ENCODE data around the gene NUDT12.

The NUDT12 gene

DNA sequence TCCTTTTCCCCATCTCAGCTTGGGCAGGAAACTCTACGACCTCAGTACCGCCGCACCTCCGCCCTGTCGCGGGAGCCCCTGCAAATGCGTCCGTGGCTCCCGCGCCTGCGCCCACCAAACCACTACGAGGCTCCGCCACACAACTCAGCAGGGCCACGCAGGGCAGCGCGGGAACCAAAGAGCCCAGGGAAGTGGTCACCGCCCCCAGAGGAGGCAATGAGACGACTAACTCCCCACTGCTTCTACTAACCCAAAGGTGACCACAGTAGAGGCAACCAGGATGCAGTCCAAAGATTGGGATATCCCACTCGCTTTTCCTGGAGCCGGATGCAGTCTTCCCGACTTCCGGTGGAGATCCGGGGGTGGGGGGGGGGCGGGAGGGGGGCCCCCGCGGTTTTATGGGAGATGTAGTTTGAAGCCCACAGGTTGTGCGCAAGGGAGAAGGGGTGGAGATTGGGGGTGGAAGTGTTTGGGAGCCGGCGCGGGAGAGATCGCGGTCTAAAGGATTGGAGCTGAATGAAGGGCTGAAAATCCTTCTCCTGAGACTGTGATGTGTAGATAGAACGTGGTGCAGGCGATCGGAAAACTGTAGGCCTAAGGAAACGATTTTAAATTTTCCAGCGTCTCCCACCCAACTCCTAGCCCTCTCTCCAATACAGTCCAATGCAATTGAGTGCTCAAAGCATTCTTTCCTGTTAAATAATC lies at the start of gene NUDT12:
TSS of gene NUDT12 (minus strand) at position 337 of the 705 bp plus-strand sequence. CDS start 2,541 bp downstream, outside the sequence.
- peak within 1 kb of the TSS; percentile 64 for H3K4me3 ChIP-seq (ENCODE audit: low read depth, low read length)
- DNase-seq (ENCODE audit: low read depth) = no peak
- TF ChIP-seq, protein P1, sequence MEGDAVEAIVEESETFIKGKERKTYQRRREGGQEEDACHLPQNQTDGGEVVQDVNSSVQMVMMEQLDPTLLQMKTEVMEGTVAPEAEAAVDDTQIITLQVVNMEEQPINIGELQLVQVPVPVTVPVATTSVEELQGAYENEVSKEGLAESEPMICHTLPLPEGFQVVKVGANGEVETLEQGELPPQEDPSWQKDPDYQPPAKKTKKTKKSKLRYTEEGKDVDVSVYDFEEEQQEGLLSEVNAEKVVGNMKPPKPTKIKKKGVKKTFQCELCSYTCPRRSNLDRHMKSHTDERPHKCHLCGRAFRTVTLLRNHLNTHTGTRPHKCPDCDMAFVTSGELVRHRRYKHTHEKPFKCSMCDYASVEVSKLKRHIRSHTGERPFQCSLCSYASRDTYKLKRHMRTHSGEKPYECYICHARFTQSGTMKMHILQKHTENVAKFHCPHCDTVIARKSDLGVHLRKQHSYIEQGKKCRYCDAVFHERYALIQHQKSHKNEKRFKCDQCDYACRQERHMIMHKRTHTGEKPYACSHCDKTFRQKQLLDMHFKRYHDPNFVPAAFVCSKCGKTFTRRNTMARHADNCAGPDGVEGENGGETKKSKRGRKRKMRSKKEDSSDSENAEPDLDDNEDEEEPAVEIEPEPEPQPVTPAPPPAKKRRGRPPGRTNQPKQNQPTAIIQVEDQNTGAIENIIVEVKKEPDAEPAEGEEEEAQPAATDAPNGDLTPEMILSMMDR (IDR thresholded peaks at IDR 0.05; ENCODE audit: control insufficient read depth, extremely low read depth, insufficient read depth) = no peak

DNA sequence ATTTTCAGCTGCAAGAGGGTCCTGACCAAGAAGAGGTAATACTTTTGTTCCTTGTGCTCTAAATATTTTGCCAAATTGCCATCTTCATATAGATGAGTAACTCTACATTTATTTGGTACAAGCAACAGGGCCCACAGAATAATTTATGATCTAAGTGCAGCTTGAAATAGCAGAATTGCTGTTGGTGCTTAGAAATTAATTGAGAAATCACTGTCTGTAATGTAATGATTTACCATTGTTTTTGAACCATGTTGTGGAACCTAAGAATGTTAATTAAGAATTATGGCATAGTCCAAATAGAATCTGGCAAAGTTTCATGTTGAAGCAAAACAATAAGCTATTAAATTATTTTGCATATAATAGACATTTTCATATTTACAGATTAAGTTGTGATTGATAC lies 44.8 kb upstream of the NUDT12 start:
- TF ChIP-seq, protein P1 (IDR thresholded peaks at IDR 0.05; ENCODE audit: control insufficient read depth, extremely low read depth, insufficient read depth) = no peak
- no peak for DNase-seq (ENCODE audit: low read depth)
- no peak overlapping the region for H3K4me3 ChIP-seq (ENCODE audit: low read depth, low read length)

DNA sequence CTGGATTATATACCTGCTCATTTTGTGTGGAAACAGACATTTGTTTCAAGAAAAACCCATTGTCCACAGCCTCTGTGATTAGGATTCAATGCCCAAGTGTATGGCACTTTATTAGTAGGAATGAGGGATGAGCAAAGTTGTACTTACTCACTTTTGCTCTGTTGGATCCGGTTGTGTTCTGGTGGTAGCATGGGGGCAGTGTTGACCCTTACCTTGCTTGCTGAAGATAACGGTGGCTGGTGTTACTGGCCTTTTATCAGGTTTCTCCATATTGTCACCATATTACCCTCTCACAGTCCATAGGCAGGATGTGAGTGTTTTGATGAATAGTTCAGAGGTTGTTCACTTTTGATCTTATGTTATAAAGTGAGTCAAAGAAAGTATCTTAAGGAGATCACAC lies 42.7 kb upstream of the NUDT12 start:
- TF ChIP-seq, protein P1 (IDR thresholded peaks at IDR 0.05; ENCODE audit: control insufficient read depth, extremely low read depth, insufficient read depth) = no peak
- H3K4me3 ChIP-seq (ENCODE audit: low read depth, low read length) = no peak overlapping the region
- no peak for DNase-seq (ENCODE audit: low read depth)

DNA sequence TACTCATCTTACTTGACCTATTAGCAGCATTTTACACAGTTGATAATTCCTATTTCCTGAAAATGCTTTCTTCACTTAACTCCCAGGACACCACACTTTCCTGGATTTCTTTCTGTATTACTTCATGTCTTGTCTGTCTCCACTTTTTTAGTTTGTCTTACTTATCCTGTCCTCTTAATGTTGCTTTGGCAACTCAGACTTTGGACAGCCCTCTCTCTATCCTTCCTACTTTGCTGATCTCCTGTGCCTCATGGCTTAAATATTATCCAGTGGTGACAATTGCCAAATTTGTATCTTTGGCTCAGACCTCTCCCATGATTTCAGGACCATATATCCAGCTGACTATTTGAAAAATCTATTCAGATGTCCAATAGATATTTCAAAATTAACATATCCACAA lies 39.8 kb upstream of the NUDT12 start:
- DNase-seq (ENCODE audit: low read depth) = no peak
- TF ChIP-seq, protein P1 (IDR thresholded peaks at IDR 0.05; ENCODE audit: control insufficient read depth, extremely low read depth, insufficient read depth) = no peak
- H3K4me3 ChIP-seq (ENCODE audit: low read depth, low read length) = no peak overlapping the region

DNA sequence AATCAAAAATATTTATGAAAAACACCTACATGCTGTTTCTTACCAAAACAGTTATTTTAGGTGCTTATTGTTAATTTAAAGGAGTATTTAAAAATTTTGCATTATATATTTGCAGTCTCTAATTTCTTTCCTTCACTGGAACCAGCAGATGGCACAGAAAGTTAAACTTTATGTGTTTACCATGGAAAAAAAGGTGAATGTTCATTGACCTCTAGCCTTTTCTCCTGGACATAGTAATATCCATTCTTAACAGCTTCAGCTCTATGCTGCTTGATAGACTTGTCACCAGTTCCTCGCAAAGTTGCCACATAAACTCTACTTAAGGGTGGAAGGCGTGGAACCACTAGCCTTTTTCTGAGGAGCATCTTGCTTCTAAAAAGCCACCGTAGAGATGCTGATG lies 38.7 kb upstream of the NUDT12 start:
- TF ChIP-seq, protein P1 (IDR thresholded peaks at IDR 0.05; ENCODE audit: control insufficient read depth, extremely low read depth, insufficient read depth) = no peak
- DNase-seq (ENCODE audit: low read depth) = no peak
- H3K4me3 ChIP-seq (ENCODE audit: low read depth, low read length) = no peak overlapping the region

DNA sequence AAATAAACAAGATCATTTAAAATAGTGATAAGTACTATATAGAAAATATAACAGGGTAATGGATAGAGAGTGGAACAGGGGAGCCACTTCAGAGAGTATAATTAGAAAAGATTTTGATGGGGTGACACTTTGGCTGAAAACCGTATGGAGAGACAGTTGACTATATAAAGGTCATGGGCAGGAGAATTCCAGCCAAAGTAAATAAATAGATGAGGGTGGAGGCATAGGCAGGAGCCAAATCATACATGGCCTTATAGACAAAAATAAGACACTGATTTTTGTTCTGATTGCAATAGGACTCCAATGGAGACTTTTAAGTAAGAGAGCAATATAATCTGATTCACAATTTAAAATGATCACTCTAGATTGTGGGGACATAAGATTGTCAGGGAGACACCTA lies 37.5 kb upstream of the NUDT12 start:
- no peak overlapping the region for H3K4me3 ChIP-seq (ENCODE audit: low read depth, low read length)
- TF ChIP-seq, protein P1 (IDR thresholded peaks at IDR 0.05; ENCODE audit: control insufficient read depth, extremely low read depth, insufficient read depth) = no peak
- DNase-seq (ENCODE audit: low read depth) = no peak

Data from LNCaP clone FGC (cell line).